OCI-LY1 (cell line): ENCODE measurements around the gene GPC2.
A peak's percentile ranks its signal among the peaks of the same experiment; 100 is the strongest.

Experiments
- H2AFZ ChIP-seq: fragments of 200-600 bp; sonication (generic), shearing (Covaris generic); 2 replicates; pipeline ENCODE4 v1.6.0; 2014; ENCODE audit warnings: antibody characterized with exemption, mild to moderate bottlenecking, low read length
- H3F3A ChIP-seq: fragments of 200-600 bp; sonication (generic), shearing (Covaris generic); 2 replicates; pipeline ENCODE4 v1.6.0; 2014; ENCODE audit warnings: mild to moderate bottlenecking, antibody characterized with exemption, low read length, moderate library complexity; ENCODE audit not compliant: insufficient read depth
- H3K27ac ChIP-seq: fragments of 200-600 bp; sonication (generic); 2 replicates; pipeline ENCODE4 v1.5.1; 2014; ENCODE audit warnings: low read length, mixed run types, mild to moderate bottlenecking, low read depth; ENCODE audit not compliant: poor library complexity, severe bottlenecking
- H3K27me3 ChIP-seq: fragments of 200-600 bp; sonication (generic); 2 replicates; pipeline ENCODE4 v1.6.0; 2014; ENCODE audit warnings: antibody characterized with exemption, mild to moderate bottlenecking, low read length, moderate library complexity; ENCODE audit not compliant: insufficient read depth
- H3K36me3 ChIP-seq: fragments of 200-600 bp; sonication (generic); 2 replicates; pipeline ENCODE4 v1.6.1; 2014; ENCODE audit warnings: mild to moderate bottlenecking, antibody characterized with exemption, low read length, moderate library complexity, mixed read lengths; ENCODE audit not compliant: insufficient read depth
- H3K4me1 ChIP-seq: fragments of 200-600 bp; sonication (generic); 2 replicates; pipeline ENCODE4 v1.5.1; 2014; ENCODE audit warnings: mild to moderate bottlenecking, low read length, moderate library complexity; ENCODE audit not compliant: insufficient read depth, severe bottlenecking
- H3K4me2 ChIP-seq: fragments of 200-600 bp; sonication (generic), shearing (Covaris generic); 2 replicates; pipeline ENCODE4 v1.6.1; 2014; ENCODE audit warnings: low read length
- H3K4me3 ChIP-seq: fragments of 200-600 bp; sonication (generic); 2 replicates; pipeline ENCODE4 v1.5.1; 2014; ENCODE audit warnings: low read length, low read depth, mild to moderate bottlenecking, mixed read lengths; ENCODE audit not compliant: poor library complexity, severe bottlenecking
- H3K79me2 ChIP-seq: fragments of 200-600 bp; shearing (Covaris generic); 2 replicates; pipeline ENCODE4 v1.6.1; 2016; ENCODE audit warnings: mixed run types, low read length, mixed read lengths; ENCODE audit not compliant: insufficient read depth
- H3K9ac ChIP-seq: fragments of 200-600 bp; sonication (generic), shearing (Covaris generic); 2 replicates; pipeline ENCODE4 v1.6.1; 2014; ENCODE audit warnings: mild to moderate bottlenecking, low read length, mixed read lengths
- H3K9me2 ChIP-seq: fragments of 200-600 bp; sonication (generic), shearing (Covaris generic); 2 replicates; pipeline ENCODE4 v1.6.1; 2014; ENCODE audit warnings: low read depth, mild to moderate bottlenecking, low read length, mixed read lengths
- H3K9me3 ChIP-seq: fragments of 200-600 bp; shearing (Covaris generic); 2 replicates; pipeline ENCODE4 v1.6.1; 2014; ENCODE audit warnings: low read length, mixed read lengths
- H4K20me1 ChIP-seq: fragments of 200-600 bp; sonication (generic), shearing (Covaris generic); 2 replicates; pipeline ENCODE4 v1.6.0; 2016; ENCODE audit warnings: mild to moderate bottlenecking, low read length; ENCODE audit not compliant: insufficient read depth
- EZH2 ChIP-seq: fragments of 200-600 bp; sonication (generic), shearing (Covaris generic); IDR thresholded peaks from 2 replicates; pipeline ENCODE4 v1.8.0; 2017; ENCODE audit warnings: borderline replicate concordance, mixed run types, mild to moderate bottlenecking, antibody characterized with exemption, low read length, moderate library complexity, mixed read lengths
- TF ChIP-seq, protein P1 (sequence below): fragments of 200-600 bp; sonication (generic), shearing (Covaris generic); IDR thresholded peaks from 2 replicates; pipeline ENCODE4 v1.5.1; 2017; ENCODE audit warnings: mild to moderate bottlenecking, antibody characterized with exemption, low read length, moderate library complexity, mixed read lengths

The GPC2 gene

DNA sequence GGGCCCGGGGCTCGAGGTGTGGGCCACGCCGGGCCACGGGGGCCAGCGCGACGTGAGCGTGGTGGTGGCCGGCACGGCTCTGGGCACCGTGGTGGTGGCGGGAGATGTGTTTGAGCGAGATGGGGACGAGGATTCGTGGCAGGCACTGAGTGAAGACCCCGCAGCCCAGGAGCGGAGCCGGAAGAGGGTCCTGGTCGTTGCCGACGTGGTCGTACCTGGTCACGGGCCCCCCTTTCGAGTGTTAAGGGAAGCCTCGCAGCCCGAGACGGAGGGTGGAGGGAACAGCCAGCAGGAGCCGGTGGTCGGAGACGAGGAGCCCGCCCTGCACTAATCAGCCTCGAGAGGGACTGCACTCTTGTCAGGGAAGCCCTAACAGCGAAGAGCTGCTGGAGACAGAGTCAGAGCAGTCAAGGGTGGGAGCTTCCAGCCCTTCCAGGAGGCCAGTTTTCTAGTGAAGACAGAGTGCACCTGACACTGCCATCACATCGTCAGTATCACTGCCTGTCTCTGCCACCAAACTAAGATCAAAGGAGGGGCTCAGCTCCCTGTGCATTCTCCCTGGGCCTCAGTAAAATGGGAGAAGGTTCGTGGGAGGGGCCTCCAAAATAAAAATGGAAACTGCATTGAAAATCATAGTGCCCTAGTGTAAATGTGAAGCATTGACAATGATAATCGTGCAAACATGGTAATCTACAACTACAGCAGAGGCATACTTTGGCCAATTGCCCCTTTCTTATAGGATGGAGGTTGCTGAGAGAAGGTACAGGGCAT, 49.1 kb downstream of the GPC2 start:
- TF ChIP-seq, protein P1, sequence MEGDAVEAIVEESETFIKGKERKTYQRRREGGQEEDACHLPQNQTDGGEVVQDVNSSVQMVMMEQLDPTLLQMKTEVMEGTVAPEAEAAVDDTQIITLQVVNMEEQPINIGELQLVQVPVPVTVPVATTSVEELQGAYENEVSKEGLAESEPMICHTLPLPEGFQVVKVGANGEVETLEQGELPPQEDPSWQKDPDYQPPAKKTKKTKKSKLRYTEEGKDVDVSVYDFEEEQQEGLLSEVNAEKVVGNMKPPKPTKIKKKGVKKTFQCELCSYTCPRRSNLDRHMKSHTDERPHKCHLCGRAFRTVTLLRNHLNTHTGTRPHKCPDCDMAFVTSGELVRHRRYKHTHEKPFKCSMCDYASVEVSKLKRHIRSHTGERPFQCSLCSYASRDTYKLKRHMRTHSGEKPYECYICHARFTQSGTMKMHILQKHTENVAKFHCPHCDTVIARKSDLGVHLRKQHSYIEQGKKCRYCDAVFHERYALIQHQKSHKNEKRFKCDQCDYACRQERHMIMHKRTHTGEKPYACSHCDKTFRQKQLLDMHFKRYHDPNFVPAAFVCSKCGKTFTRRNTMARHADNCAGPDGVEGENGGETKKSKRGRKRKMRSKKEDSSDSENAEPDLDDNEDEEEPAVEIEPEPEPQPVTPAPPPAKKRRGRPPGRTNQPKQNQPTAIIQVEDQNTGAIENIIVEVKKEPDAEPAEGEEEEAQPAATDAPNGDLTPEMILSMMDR: no peak
- H2AFZ ChIP-seq: no peak overlapping the region
- H3K4me3 ChIP-seq: peak overlapping the region; percentile 70
- H3K9me2 ChIP-seq: no peaks in the 10 kb centered on the region
- H4K20me1 ChIP-seq: no peaks in the 10 kb centered on the region
- no peaks in the 10 kb centered on the region for H3K9me3 ChIP-seq
- peak overlapping the region; percentile 70 for H3K4me2 ChIP-seq
- peaks cover 32% of the 10 kb centered on the region for H3K4me1 ChIP-seq
- H3K79me2 ChIP-seq: no peaks in the 10 kb centered on the region
- peak overlapping the region; percentile 84 for H3K9ac ChIP-seq
- H3K36me3 ChIP-seq: peaks cover 18% of the 10 kb centered on the region; the same call in 1 of the 2 replicates
- H3K27ac ChIP-seq: no peak overlapping the region
- H3K27me3 ChIP-seq: no peaks in the 10 kb centered on the region
- no peaks in the 10 kb centered on the region for H3F3A ChIP-seq

DNA sequence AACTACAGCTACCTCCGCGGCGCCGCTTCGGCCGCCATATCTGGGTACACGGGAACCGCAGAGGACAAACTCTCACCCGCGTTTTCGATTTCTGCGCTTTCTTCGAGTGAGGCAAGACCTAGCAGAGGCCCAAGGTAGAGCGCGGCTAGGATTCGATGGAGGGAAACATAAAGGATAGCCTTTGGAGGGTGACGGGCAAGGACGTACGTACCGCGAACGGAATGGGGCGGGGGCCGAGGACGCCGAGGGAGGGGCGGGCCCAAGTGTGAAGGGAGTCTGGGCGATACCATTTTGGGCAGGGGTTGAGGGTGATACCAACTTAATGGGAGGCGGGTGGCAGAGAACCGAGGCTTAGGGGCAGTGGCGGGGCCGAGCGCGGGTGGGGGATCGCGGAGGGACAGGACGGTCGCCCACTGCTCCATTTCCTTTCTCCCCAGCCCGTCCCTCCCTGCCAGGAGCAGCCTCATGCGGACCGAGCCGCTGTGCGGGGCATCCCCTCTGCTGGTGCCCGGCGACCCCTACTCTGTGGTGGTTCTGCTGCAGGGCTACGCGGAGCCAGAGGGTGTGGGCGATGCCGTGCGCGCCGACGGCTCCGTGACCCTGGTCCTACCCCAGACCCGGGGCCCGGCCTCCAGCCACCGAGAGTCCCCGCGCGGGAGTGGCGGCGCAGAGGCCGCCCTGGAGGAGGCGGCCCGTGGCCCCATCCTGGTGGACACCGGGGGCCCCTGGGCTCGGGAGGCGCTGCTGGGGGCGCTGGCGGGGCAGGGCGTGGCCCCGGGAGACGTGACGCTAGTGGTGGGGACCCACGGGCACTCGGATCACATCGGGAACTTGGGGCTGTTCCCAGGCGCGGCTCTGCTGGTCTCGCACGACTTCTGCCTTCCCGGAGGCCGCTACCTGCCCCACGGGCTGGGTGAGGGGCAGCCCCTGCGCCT, 50.0 kb downstream of the GPC2 start, which contains the start of gene MBLAC1:
MBLAC1 (plus strand) TSS at position 37 of the 935 bp plus-strand sequence; CDS start at position 466, 429 bp downstream.
- peak within 1 kb of the TSS; percentile 70 for H3K4me3 ChIP-seq
- H3K9ac ChIP-seq: peak within 1 kb of the TSS; percentile 84
- H3K4me1 ChIP-seq: peaks cover 39% of the 10 kb centered on the region
- peak within 1 kb of the TSS; percentile 70 for H3K4me2 ChIP-seq
- no peaks in the 10 kb centered on the region for H4K20me1 ChIP-seq
- no peak within 1 kb of the TSS for H2AFZ ChIP-seq
- no peaks in the 10 kb centered on the region for H3K9me2 ChIP-seq
- no peaks in the 10 kb centered on the region for H3K79me2 ChIP-seq
- H3K27ac ChIP-seq: peak within 1 kb of the TSS; percentile 94
- peaks cover 18% of the 10 kb centered on the region; the same call in 1 of the 2 replicates for H3K36me3 ChIP-seq
- no peaks in the 10 kb centered on the region for H3K9me3 ChIP-seq
- TF ChIP-seq, protein P1: no peak
- no peak for TF ChIP-seq EZH2
- no peaks in the 10 kb centered on the region for H3F3A ChIP-seq
- no peaks in the 10 kb centered on the region for H3K27me3 ChIP-seq

DNA sequence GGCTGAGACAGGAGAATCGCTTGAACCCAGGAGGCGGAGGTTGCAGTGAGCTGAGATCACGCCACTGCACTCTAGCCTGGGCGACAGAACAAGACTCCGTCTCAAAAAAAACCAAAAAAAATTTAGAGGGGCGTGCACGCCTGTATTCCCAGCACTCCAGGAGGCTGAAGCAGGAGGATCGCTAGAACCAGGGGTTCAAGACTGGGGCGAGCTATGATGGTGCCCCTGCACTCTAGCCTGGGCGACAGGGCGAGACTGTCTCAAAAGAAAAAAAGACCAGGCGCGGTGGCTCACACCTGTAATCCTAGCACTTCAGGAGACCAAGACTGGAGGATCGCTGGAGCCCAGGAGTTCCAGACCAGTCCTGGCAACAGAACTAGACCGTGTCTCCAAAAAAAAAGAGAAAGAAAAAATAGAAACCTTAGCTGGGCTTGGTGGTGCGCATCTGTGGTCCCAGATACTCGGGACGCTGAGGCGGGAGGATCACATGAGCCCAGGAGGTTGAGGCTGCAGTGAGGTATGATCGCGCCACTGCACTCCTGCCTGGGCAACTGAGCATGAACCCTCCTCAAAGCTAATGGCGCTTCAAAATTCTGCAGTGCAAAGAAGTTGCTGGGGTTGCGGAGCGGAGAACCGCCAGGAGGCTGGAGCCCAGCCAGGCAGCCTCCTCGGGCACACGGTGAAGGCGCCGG, 50.8 kb downstream of the GPC2 start:
- Histone ChIP-seq H3K4me1 (peaks cover 43% of the 10 kb centered on the region), H3K27me3 (no peaks in the 10 kb centered on the region), H3K9me2 (no peaks in the 10 kb centered on the region), H4K20me1 (no peaks in the 10 kb centered on the region), H3K36me3 (peaks cover 18% of the 10 kb centered on the region; the same call in 1 of the 2 replicates), H3K9me3 (no peaks in the 10 kb centered on the region), H3K4me2 (peak overlapping the region; percentile 70), H3K4me3 (peak overlapping the region; percentile 70), H2AFZ (no peak overlapping the region), H3F3A (no peaks in the 10 kb centered on the region), H3K79me2 (no peaks in the 10 kb centered on the region), H3K27ac (peak overlapping the region; percentile 94), H3K9ac (peak overlapping the region; percentile 84)
- TF ChIP-seq, protein P1: no peak
- no peak for TF ChIP-seq EZH2
